ENCODE results near the gene LRIT2. TPM values are rescaled to one million over a fixed set of nuclear protein-coding genes. Genes with fewer than 3 reads are reported as not detected.

Gene LRIT2
- total RNA-seq, 1 experiment from 2014 or later = not detected

GRCh38 chr10:84224411-84225028 is 824 bp downstream of the LRIT2 start:
- H3K14ac ChIP-seq (ENCODE audit: insufficient read depth, low read length) = no peak overlapping the region
- no peak overlapping the region for H3K4me2 ChIP-seq (ENCODE audit: insufficient read depth, insufficient read length, low read length)
- no peak overlapping the region for H2BK20ac ChIP-seq (ENCODE audit: low read depth, low read length, poor library complexity, severe bottlenecking)
- TF ChIP-seq CTCF (conservative IDR thresholded peaks at IDR 0.05) = no peak
- H4K91ac ChIP-seq (ENCODE audit: insufficient read length, low read depth, low read length) = no peak overlapping the region
- H3K27ac ChIP-seq (ENCODE audit: insufficient read length, low read depth, low read length) = no peak overlapping the region
- H3K9ac ChIP-seq (ENCODE audit: extremely low read depth, insufficient read length, low read length) = no peak overlapping the region
- H3K23ac ChIP-seq (ENCODE audit: insufficient read length, low read depth, low read length) = no peak overlapping the region
- no peak overlapping the region for H2AK5ac ChIP-seq (ENCODE audit: insufficient read length, low read length)
- no peak overlapping the region for H2BK5ac ChIP-seq (ENCODE audit: insufficient read length, low read length)
- H4K5ac ChIP-seq (ENCODE audit: insufficient read length, low read depth, low read length) = no peak overlapping the region
- H3K27me3 ChIP-seq (ENCODE audit: insufficient read depth, low read length) = no peaks in the 10 kb centered on the region; the same call in 1 of the 2 replicates
- Mint-ChIP-seq H3K27ac (no peak overlapping the region), H3K36me3 (ENCODE audit: insufficient read depth in 1 of 3, low read depth in 3 of 3) (no peaks in the 10 kb centered on the region; a peak in 1 of 7 replicates), H3K4me1 (no peaks in the 10 kb centered on the region), H3K27me3 (ENCODE audit: low read depth) (peaks cover 42% of the 10 kb centered on the region), H3K4me3 (no peak overlapping the region), H3K9me3 (no peaks in the 10 kb centered on the region)
- no peak overlapping the region for H4K8ac ChIP-seq (replicated peaks; ENCODE audit: insufficient read length, low read depth, low read length)
- H3K23me2 ChIP-seq (ENCODE audit: insufficient read length, low read depth, low read length, poor library complexity, severe bottlenecking) = no peaks in the 10 kb centered on the region
- no peak overlapping the region for H2BK12ac ChIP-seq (ENCODE audit: insufficient read length, low read depth, low read length)
- DNase-seq = peak; percentile 56
- H3K56ac ChIP-seq (ENCODE audit: insufficient read length, low read depth, low read length) = no peak overlapping the region
- no peaks in the 10 kb centered on the region for H3K79me2 ChIP-seq (ENCODE audit: insufficient read depth, low read length)
- H3K9me3 ChIP-seq (ENCODE audit: control insufficient read depth, low read depth, low read length) = no peaks in the 10 kb centered on the region
- no peaks in the 10 kb centered on the region for H4K20me1 ChIP-seq (ENCODE audit: control insufficient read depth, insufficient read depth, insufficient read length)
- H2AFZ ChIP-seq (ENCODE audit: low read length) = no peak overlapping the region
- WGBS (ENCODE audit: extremely low coverage, insufficient read length, low lambda C conversion rate) = no CpG with 5 or more reads among the region's 6 CpGs
- no peak overlapping the region for H3K18ac ChIP-seq (ENCODE audit: insufficient read length, low read depth, low read length)
- H3T11ph ChIP-seq (ENCODE audit: low read length) = no peak overlapping the region
- H3K79me1 ChIP-seq (ENCODE audit: insufficient read depth, low read depth, low read length, poor library complexity, severe bottlenecking) = no peaks in the 10 kb centered on the region
- H2BK15ac ChIP-seq (ENCODE audit: low read depth, low read length) = no peak overlapping the region
- no peak overlapping the region for H2BK120ac ChIP-seq (ENCODE audit: low read depth, low read length, poor library complexity, severe bottlenecking)
- no peaks in the 10 kb centered on the region for H3K4me1 ChIP-seq (ENCODE audit: insufficient read depth, low read length)
- H3K4ac ChIP-seq (ENCODE audit: low read depth, low read length) = no peak overlapping the region

Measured in H9 (cell line).